OCI-LY1 (cell line): ENCODE measurements around the gene KIF21A.

Source experiments
- EZH2 ChIP-seq: fragments of 200-600 bp; sonication (generic), shearing (Covaris generic); IDR thresholded peaks from 2 replicates; pipeline ENCODE4 v1.8.0; 2017; ENCODE audit warnings: borderline replicate concordance, mixed run types, mild to moderate bottlenecking, antibody characterized with exemption, low read length, moderate library complexity, mixed read lengths
- TF ChIP-seq, protein P1 (sequence below): fragments of 200-600 bp; sonication (generic), shearing (Covaris generic); IDR thresholded peaks from 2 replicates; pipeline ENCODE4 v1.5.1; 2017; ENCODE audit warnings: mild to moderate bottlenecking, antibody characterized with exemption, low read length, moderate library complexity, mixed read lengths

GRCh38 chr12:39402922-39403321, 40.0 kb downstream of the KIF21A start:
- TF ChIP-seq, protein P1, sequence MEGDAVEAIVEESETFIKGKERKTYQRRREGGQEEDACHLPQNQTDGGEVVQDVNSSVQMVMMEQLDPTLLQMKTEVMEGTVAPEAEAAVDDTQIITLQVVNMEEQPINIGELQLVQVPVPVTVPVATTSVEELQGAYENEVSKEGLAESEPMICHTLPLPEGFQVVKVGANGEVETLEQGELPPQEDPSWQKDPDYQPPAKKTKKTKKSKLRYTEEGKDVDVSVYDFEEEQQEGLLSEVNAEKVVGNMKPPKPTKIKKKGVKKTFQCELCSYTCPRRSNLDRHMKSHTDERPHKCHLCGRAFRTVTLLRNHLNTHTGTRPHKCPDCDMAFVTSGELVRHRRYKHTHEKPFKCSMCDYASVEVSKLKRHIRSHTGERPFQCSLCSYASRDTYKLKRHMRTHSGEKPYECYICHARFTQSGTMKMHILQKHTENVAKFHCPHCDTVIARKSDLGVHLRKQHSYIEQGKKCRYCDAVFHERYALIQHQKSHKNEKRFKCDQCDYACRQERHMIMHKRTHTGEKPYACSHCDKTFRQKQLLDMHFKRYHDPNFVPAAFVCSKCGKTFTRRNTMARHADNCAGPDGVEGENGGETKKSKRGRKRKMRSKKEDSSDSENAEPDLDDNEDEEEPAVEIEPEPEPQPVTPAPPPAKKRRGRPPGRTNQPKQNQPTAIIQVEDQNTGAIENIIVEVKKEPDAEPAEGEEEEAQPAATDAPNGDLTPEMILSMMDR: no peak
- no peak for TF ChIP-seq EZH2
